Coronary artery (tissue), 2 donors: ENCODE data around the gene TIMM13.

Experiments used
- DNase-seq: peaks from one replicate; pipeline ENCODE4 v3.0.0-alpha.2; 2017; ENCODE audit warnings: low spot score
- H3K27ac ChIP-seq, 2 donors: fragments of 200-600 bp; sonication (generic); one replicate each; pipeline ENCODE4 v1.5.1; 2016 to 2019
- H3K4me3 ChIP-seq: fragments of 200-600 bp; sonication (generic); 2 replicates; pipeline ENCODE4 v1.5.1; 2016; ENCODE audit warnings: mild to moderate bottlenecking, moderate library complexity
- CTCF ChIP-seq: fragments of 200-600 bp; sonication (generic); IDR thresholded peaks from one replicate; pipeline ENCODE4 v1.5.1; 2019; ENCODE audit warnings: antibody characterized with exemption

Gene TIMM13

DNA sequence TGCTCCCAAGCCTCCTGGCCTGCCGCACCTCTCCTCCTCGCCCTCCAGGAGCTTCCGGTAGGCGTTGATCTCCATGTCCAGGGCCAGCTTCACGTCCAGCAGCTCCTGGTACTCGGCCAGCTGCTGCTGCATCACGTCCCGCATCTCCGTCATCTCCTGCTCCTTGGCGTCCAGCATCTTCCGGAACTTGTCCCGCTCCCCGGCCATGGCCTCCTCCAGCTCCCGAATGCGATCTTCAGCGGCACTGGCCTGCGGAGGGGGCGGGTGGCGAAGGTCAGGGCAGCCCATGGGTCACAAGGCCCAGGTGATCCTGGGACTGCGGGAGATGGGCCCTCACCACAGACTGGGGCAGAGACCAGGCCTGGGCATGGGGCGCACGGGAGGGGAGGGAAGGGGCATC lies 6.9 kb upstream of the TIMM13 start:
- no peak overlapping the region for H3K4me3 ChIP-seq
- no peak overlapping the region for H3K27ac ChIP-seq
- TF ChIP-seq CTCF = no peak
- no peak for DNase-seq

GRCh38 chr19:2433854-2434253 lies 6.5 kb upstream of the TIMM13 start:
- Histone ChIP-seq H3K27ac (no peak overlapping the region), H3K4me3 (no peak overlapping the region)
- TF ChIP-seq CTCF = no peak
- no peak for DNase-seq

DNA sequence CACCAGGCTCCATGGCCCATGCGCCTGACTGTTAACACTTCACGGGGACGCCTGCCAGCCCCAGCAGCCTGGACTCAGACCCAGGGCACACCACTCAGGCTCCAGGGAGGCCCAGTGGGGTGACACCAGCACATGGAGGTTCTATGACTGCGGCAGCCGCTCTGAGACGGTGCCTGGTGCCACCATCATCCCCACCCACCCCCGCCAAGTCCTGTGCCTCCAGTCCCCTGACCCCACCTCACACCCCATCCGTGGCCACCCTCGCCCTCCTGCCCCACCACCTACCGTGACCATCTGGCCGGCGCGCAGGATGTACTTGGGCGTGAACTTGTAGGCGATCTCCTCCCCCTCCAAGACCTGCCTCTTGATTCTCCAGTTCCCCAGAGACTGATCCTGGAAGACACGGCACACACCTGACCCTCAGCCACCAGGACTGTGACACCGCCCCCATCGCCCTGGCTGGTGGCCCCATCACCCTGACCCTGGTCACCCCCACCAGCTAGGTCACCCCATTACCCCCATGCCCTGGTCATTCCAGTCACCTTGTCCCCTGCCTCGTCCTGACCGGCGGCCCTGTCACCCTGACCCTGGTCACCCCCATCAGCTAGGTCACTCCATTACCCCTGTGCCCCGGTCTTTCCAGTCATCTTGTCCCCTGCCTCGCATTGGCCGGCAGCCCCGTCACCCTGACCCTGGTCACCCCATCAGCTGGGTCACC lies 4.9 kb upstream of the TIMM13 start:
- no peak overlapping the region for H3K4me3 ChIP-seq
- no peak for TF ChIP-seq CTCF
- no peak overlapping the region for H3K27ac ChIP-seq
- DNase-seq = no peak

- DNase-seq = no peak
- no peak for TF ChIP-seq CTCF
- H3K27ac ChIP-seq = no peak overlapping the region
- no peak overlapping the region for H3K4me3 ChIP-seq
Measured at GRCh38 chr19:2431318-2432055, 4.1 kb upstream of the TIMM13 start.

DNA sequence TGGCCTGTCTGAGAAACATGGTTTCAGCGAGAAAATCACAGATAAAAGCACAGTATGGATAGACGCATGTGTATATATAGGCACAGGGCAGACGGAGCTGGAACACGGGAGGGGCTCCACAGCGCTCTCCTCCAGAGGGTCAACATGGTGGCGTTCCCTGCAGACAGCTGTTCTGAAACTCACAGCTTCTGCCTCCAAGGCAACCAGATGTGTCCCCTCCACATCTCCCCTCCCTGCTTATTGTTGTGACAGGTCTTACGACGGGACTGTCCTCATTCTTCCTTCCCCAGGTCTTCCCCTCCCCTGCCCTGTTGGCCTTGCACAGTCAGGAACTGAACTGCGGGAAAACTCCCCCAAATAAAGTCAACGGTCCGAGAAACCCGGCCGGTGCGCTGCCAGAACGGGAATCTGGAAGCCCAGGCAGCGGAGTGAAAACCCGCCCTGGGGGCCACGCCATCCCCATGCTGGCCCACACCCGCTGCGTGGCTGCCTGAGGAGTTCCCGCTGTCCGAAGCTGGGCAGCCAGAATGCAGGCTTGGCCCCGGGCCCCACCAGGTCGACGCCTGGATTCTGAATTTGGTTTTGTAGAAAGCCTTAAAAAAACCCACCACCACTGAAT lies 2.6 kb upstream of the TIMM13 start:
- no peak for TF ChIP-seq CTCF
- Histone ChIP-seq H3K4me3 (no peak overlapping the region), H3K27ac (no peak overlapping the region)
- DNase-seq = no peak

GRCh38 chr19:2428756-2429711 lies 1.6 kb upstream of the TIMM13 start:
- DNase-seq = no peak
- Histone ChIP-seq H3K27ac (no peak overlapping the region), H3K4me3 (no peak overlapping the region)
- TF ChIP-seq CTCF = no peak
